CD4-positive, alpha-beta T cell treated with Interleukin-1 beta for 1 hour (primary cell): Measurements from ENCODE around the gene KCNH3.
"Not testable (repeated sequence)": the region's sequence is repeated elsewhere in the genome, so short reads cannot be mapped to it uniquely, and the experiment has no call there.

Experiments used
- DNase-seq, 2 donors: peaks; one replicate each; pipeline ENCODE4 v3.0.0-alpha.2; 2020 to 2022

The KCNH3 gene

GRCh38 chr12:49588721-49589516 lies 50.1 kb downstream of the KCNH3 start:
- DNase-seq, result no peak

- DNase-seq, result no peak
Observed at GRCh38 chr12:49598527-49598926, 59.7 kb downstream of the KCNH3 start.

- DNase-seq, result no peak
Observed at GRCh38 chr12:49599961-49600360, 61.1 kb downstream of the KCNH3 start.

- no peak for DNase-seq
Observed at GRCh38 chr12:49603721-49604120, 64.9 kb downstream of the KCNH3 start.

- no peak for DNase-seq
Observed at GRCh38 chr12:49604856-49605255, 66.0 kb downstream of the KCNH3 start.

- not testable (repeated sequence) for DNase-seq
Observed at GRCh38 chr12:49605539-49605938, 66.7 kb downstream of the KCNH3 start, which contains the start of gene FAM186B. Gene FAM186B, minus strand, starts transcription at chr12:49605639. Its CDS starts 162 bp downstream, at chr12:49605477.
